WTC11 (cell line): ENCODE measurements around the gene CBS.
"Not testable (repeated sequence)": the region's sequence is repeated elsewhere in the genome, so short reads cannot be mapped to it uniquely, and the experiment has no call there.

Experiments
- CTCF ChIP-seq: fragments of 200-600 bp; IDR thresholded peaks from 2 replicates; pipeline ENCODE4 v1.8.0; 2022; ENCODE audit warnings: antibody characterized with exemption
- E2F1 ChIP-seq: sonication (generic); formaldehyde crosslinking; IDR thresholded peaks from 2 replicates; pipeline ENCODE4 v1.8.0; 2022; ENCODE audit warnings: mild to moderate bottlenecking, missing genetic modification reagents
- JUN ChIP-seq: sonication (generic); formaldehyde crosslinking; IDR thresholded peaks from 2 replicates; pipeline ENCODE4 v1.8.0; 2023; ENCODE audit warnings: mild to moderate bottlenecking, missing genetic modification reagents
- MAX ChIP-seq: sonication (generic); formaldehyde crosslinking; IDR thresholded peaks from 2 replicates; pipeline ENCODE4 v1.8.0; 2022; ENCODE audit warnings: mild to moderate bottlenecking, missing genetic modification reagents
- NR1H2 ChIP-seq: sonication (generic); formaldehyde crosslinking; IDR thresholded peaks from 2 replicates; pipeline ENCODE4 v1.9.0; 2021; ENCODE audit warnings: mild to moderate bottlenecking, moderate library complexity, missing genetic modification reagents
- PREB ChIP-seq: sonication (generic); formaldehyde crosslinking; IDR thresholded peaks from 2 replicates; pipeline ENCODE4 v1.8.1; 2022; ENCODE audit warnings: mild to moderate bottlenecking, missing genetic modification reagents, moderate library complexity, borderline replicate concordance
- SP1 ChIP-seq: sonication (generic); formaldehyde crosslinking; conservative IDR thresholded peaks from 2 replicates; pipeline ENCODE4 v1.8.1; 2022; ENCODE audit warnings: missing genetic modification reagents
- TEAD1 ChIP-seq: sonication (generic); formaldehyde crosslinking; IDR thresholded peaks from 2 replicates; pipeline ENCODE4 v1.8.0; 2022; ENCODE audit warnings: mild to moderate bottlenecking, missing genetic modification reagents
- TEAD4 ChIP-seq: sonication (generic); formaldehyde crosslinking; IDR thresholded peaks from 2 replicates; pipeline ENCODE4 v1.8.0; 2022; ENCODE audit warnings: mild to moderate bottlenecking, missing genetic modification reagents
- USF2 ChIP-seq: sonication (generic); formaldehyde crosslinking; IDR thresholded peaks from 2 replicates; pipeline ENCODE4 v1.8.1; 2023; ENCODE audit warnings: mild to moderate bottlenecking, missing genetic modification reagents, moderate library complexity
- ZNF317 ChIP-seq: sonication (generic); formaldehyde crosslinking; IDR thresholded peaks from 2 replicates; pipeline ENCODE4 v1.8.1; 2023; ENCODE audit warnings: low read depth, mild to moderate bottlenecking, moderate library complexity, missing genetic modification reagents, borderline replicate concordance
- ZNF512 ChIP-seq: sonication (generic); formaldehyde crosslinking; IDR thresholded peaks from 2 replicates; pipeline ENCODE4 v1.8.1; 2022; ENCODE audit warnings: missing genetic modification reagents, borderline replicate concordance

- TF ChIP-seq NR1H2 (CRISPR knock-in tag); JUN (CRISPR knock-in tag); USF2 (CRISPR knock-in tag); PREB (CRISPR knock-in tag); CTCF; MAX; ZNF317 (CRISPR knock-in tag); TEAD4 (CRISPR knock-in tag); TEAD1; ZNF512; E2F1 (CRISPR knock-in tag); SP1 (CRISPR knock-in tag): not testable (repeated sequence)
Measured at GRCh38 chr21:43037918-43038658, 37.5 kb downstream of the CBS start.
